Activated CD4-positive, alpha-beta T cell treated with anti-CD3 and anti-CD28 coated beads, Interleukin-2, Interleukin-4, amounts not matched to agents 100 ng/mL and 50 ng/mL, durations not matched to agents 16 hours and 8 hours (primary cell): ENCODE results near the gene RGS7BP.

Experiments
- DNase-seq: peaks from one replicate; pipeline ENCODE4 v3.0.0-alpha.2; 2020; ENCODE audit warnings: low spot score

Gene RGS7BP

DNA sequence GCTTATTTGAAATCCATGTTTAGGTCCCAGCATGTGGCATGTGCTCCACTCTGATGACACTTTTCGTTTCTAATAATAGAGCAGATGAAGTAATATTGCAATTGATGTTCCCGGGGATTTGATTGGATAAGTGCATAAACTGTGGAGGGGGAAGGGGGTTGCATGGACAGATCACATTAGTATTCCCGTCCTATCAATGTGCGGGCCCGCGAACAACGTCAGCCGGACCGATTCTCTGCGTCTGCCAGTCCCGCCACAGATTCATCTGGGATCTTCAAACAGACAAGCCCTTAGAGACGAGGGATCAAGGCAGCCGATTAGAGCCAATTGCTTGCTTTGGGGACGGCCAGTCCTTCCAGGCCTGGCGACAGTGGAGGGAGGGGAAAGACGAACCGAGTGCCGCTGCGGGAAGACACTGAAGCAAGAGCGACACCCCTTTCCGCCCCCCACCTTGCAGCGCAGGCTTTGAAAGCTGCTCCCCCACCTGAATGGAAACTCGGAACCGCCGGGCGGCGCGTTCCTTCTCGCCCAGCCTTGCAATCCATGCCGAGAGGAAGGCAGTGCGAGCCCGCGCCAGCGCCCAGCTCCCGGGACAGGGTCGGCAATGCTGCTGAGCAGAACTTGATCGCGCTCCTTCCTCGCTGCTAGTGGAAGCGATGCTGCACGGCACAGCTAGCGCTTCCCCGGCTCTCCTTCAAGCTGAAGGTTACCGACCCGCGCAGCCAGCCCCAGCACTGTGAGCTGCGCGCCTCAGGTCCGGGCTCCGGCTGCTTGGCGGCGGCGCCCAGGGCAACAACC, at the start of gene RGS7BP:
Gene RGS7BP, plus strand, starts transcription at position 247 of the 798 bp plus-strand sequence. CDS start 610 bp downstream, outside the sequence.
- DNase-seq, result no peak

DNA sequence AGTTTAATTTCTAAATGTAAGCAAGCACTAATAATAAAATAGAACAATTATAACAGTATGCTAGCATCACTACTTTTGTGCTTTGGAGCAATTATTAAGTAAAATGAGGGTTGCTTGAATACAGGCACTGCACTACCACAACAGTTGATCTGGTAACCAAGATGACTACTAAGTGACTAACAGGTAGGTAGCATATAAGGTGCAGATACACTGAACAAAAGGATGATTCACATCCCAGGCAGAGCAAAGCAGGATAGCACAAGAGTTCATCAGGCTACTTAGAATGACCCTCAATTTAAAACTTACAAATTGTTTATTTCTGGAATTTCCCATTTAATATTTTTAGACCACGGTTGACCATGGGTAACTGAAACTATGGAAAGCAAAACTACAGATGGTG, 48.0 kb upstream of the RGS7BP start:
- no peak for DNase-seq

DNA sequence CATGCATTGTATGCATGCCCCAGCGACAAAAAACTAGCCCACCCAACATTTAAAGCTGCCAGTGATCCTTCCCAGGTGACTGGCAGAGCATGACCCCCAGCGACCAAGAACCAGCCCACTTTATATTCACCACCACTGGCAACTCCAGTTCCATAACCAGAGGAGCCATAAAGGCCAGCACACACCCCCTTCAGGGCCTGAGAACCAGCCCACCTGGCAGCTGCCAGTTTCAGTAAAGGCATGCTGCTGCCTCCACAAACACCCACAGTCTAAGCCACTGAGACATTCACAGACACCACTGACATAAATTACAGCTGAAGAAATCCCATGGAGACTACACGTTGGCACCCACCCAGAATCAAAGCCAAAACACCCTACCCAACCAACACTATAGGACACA, 46.9 kb upstream of the RGS7BP start:
- no peak for DNase-seq

DNA sequence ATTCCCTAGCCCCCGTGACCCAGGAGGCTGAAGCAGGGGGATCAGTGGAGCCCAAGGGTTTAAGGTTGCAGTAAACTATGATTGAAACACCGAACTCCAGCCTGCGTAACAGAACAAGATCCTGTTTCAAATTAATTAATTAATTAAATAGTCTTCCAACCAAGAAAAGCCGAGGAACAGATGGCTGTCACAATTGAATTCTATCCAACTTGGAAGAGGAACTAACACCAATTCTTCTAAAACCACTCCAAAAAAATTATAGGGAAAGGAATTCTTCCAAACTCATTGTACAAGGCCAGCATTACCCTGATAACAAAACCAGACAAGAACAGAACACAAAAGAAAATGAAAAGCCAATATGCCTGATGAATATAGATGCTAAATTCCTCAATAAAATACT, 43.4 kb upstream of the RGS7BP start:
- DNase-seq, result no peak

DNA sequence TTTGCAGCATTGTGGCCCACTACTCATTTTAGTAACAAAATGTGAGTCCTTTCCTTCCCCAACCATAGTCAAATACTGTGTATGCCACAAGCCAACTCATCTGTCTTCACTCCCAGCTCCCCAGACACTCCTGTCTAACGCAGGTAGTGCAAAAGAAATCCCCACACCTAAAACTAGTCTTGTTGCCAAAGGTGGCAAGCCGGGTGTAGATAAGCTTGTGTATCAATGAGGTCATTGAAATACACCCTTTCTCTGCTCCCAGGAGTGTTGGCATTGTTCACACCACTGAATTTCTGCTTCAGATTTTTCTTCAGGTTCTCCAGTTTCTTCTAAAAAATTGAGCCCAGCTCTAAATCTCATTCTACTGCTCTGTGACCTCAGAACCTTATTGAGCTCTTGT, 19.7 kb upstream of the RGS7BP start:
- DNase-seq, result no peak

DNA sequence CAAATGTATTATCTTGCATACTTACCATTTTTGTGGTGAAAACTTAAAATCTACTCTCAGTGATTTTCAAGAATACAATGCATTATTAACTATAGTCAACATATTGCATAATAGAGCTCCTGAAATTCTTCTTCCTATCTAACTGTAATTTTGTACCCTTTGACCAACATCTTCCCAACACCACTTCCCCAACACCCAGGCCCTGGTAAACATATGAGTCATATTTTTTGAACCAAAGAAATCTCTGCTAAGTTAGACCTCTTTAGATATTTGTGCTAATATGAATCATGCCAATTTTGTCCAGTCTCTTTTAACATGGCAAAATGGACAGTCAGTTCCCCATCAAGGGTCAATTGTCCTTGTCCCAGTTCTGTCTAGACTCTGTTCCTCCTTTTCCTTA, 18.5 kb upstream of the RGS7BP start:
- no peak for DNase-seq

DNA sequence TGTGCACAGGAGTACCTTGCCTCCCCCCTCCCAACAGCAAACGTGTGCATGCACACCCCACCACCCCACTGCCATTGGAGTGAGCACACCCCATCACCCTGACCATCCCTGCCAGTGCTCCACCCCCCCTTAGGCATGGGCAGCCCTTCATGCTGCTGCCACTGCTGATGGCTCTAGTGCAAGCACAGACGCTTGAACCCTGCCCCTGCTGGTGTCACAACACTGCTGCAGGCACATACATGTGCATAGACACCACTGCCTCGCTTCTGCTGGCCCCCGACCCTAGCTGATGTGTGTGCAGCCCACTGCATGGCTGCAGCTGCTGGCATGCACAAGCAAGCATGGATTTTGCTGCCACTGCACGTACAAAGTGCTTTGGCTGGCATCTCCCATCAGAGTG, 16.0 kb upstream of the RGS7BP start:
- no peak for DNase-seq

DNA sequence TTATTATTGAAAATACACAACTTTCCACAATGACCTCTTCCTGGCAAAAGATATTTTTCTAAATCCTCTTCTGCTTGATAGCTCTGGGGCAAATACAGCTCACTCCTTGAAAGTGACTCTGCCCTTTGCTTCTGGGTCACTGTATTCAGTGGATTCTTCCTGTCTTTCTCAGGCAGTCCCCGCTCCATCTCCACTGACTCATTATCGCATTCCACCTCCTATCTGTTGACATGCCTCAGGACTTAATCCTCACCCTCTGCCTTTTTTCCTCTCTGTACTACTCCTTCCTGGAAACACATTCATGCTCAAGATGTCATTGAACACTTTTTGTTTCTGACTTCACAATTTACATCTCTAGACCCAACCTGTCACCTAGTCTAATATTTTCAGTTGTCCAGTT, 8.4 kb upstream of the RGS7BP start:
- DNase-seq, result no peak

DNA sequence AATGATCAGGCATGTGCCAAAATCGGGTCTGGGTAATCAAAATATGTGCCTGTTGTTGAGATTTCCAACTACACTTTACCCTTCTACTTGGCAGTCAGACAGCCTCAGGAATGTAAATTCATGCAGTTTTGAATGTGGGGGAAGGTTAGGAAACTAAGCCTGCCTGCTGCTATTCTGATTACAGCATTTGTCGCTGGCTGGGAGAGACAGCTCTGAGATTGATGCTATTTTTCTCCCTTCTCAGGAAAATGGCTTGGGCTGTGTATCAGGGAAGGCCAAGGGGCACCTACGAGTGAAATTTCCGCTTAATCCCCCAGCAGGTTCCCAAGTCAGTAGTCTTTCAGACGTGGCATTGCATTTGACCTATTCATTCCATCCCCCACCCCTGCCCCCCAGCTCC, 3.6 kb upstream of the RGS7BP start:
- DNase-seq, result no peak

DNA sequence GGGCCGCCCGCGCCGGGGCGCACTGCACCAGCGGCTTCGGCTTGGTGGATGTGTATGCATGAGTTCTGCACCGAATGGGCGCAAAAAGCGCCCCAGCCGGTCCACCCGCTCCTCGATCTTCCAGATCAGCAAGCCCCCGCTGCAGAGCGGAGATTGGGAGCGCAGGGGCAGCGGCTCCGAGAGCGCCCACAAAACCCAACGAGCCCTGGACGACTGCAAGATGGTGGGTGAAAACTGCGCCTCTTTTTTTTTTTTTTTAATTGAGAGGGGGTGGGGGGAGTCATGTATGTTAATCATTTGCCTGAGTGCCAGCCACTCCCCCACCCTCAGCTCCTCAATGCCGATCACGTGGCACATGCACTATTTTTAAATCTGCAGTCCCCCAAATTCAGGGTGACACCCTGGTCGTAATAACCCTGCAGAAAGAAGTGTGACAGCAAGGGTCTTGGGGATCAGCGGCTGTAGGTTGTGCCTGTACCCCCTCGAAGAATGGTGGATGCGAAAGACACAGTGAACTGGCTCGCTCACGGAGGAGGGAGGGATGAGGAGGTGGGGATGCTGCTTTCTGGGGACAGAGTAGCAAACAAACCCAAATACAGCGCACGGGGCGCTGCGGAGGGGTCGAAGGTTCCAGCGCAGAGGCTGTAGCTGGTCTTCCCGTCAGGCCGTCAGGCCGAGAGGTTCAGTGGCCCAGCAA, 900 bp downstream of the RGS7BP start:
- DNase-seq, result peak; percentile 0

DNA sequence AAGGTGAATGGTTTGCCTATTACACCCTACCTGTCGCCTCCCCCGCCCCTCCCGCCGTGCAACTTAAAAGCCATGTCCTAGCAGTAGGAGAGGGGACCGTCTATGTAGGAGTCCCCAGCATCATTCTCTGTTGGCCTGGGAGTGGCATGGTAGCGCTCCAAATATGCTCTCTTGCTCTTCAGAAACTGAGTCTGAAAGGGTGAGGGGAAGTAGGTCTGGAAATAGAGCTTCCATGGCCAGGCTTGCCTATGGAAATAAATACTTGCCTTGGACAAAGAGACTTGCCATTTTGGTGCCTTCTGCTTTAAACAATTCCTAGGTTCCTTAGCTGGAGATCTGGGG, 1.4 kb downstream of the RGS7BP start:
- DNase-seq, result no peak

DNA sequence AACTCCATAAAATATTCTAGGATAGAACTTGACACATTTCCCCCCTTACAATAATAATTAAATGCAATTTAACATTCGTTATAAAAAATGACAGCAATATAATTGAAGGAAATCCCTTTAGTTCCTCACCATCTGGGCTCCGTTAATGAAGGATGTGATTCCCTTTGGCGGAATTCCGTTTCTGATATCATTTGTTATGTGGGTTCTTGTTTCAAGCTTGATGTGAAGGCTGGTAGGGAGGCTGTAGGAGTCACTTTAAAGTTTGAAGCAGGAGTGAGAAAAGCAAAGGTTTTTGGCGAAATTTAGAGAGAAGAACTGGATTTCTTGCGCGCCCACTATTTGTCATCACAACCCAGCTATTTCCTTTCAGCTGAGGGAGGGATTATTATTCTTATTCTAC, 4.0 kb downstream of the RGS7BP start:
- no peak for DNase-seq

DNA sequence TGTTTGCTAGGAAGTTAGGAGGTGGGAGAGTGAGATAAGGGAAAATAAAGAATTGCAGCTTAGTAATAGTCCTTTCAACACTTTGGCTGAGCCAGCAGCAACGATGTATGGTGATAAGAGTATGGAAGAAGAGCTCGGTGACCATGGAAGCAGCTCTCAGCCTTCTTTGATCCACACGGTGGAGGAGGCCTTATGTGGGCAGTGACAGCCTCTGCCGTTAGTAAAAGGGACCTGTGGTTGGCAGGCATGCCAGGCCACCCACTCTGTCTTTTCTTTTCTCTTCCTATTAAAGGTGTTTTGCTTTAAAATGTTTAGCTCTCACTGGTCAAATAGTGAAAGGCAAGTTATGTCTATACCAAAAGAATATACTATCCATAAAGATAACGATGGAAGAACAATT, 7.7 kb downstream of the RGS7BP start:
- no peak for DNase-seq

DNA sequence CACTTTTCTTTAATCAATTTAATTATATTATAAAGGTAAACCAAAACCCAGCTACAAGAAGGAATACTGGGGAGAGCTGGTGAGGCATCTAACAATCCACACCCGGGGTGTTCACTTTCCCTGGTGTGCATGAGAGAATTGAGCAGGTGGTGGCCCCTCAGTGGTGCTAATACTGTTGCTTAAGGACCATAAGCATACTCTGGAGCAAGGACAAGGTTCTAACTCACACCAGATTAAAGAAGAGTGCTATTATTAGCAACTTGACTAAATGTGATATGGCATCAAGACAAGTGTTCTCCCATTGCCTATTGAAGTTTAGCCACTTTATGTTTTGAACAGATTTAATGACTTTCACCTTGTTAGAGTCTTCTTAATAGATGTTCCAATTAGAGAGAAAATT, 8.8 kb downstream of the RGS7BP start:
- DNase-seq, result no peak

DNA sequence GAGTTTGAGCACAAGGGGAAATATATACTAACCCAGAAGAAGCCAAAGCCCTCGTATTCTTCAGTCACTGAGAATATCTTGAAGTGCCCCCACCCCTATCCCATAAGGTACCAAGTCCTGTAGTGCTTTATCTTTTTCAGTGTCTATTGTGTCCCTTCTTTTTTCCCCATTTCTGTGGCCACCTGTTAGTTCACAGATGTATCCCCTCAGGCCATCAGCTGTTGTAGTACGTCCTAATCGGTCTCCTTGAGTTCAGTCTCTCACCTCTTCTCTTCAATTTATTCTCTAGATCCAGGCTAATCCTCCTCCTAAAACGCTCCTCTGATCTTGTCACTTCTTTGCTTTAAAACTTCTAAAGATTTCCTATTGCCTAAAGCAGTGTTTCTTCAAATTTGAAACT, 10.4 kb downstream of the RGS7BP start:
- no peak for DNase-seq

DNA sequence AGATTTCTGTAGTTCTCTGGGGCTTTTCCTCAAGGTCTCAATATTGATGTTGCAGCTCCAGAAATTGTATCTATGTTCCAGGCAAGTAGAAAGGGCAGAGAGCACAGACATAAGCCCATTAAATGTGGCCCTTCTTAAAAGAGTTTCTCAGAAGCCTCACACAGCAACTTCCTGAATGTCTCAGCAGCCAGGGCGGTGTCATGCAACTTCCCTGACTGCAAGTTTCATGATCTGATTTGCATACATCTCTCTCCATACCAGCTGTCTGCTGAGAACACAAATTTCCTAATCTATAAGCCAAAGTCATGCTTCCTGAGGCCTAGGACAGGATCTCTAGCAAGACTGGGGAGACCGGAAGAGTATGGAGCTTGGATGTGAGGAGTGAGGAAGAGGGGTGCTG, 13.0 kb downstream of the RGS7BP start:
- no peak for DNase-seq

DNA sequence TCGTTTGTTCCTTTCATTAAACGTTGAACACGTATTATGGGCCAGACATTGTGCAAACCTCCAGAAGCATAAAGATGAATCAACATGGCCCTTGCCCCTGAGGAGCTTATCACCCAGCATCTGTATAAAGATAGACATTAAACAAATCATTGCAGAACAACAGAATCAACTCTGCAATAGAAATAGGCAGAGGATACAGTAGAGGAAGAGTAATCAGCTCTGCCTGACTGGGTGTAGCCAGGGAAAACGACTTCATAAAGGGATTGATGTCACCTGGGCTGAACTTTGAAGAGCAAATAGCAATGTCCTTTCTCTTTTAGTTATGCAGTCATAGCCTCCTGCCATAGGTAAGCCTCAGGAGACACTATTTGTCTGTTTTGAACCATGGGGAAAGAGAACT, 13.4 kb downstream of the RGS7BP start:
- no peak for DNase-seq

DNA sequence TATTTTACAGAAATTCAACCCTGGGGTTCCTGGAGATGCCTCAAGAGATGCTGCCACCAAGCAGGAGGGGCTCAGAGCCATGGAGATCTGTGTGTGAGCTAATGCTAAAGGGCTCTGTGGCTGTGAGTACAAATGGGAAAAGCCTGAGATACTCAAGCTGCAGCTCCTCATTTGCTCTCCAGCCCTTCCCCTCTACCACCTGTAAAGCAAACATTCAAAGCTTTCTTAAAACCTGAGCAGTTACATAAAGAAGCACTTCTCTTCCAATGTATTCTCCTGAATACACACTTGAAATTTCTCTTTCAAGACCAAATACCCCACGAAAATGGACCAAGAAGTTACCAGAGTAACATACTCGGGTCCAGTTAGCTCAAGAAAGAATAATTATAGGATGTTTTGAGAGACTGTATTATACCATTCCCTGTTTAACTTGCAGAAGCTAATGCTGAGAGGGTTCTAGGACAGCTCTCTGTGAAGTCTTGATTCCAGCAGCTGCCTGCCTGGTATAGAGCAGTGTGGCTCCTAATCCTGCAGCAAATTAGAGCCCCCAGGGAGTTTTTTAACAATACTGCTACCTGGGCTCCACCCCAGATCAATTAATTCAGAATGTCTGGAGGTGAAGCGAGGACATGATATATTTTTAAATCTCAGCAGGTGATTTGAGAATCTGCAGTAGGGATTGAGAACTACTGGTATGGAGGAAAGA, 21.1 kb downstream of the RGS7BP start:
- no peak for DNase-seq

DNA sequence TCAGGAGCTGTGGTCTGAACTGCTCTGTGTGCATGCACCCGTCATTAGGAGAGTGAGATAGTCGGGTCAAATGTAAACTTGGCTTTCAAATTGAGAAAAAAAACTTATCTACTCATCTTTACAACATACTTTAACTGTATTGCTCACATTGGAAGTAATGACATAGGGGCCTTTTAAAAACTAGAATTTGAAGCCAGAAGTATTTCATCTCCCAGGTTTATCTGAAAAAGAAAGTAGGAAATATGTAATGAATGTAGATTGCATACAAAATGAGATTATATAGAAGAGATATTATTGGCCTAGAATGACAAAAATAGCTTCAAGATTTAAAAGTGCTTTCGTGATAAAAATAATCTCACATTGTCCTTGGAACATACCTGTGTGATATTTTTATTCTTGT, 24.3 kb downstream of the RGS7BP start:
- no peak for DNase-seq

DNA sequence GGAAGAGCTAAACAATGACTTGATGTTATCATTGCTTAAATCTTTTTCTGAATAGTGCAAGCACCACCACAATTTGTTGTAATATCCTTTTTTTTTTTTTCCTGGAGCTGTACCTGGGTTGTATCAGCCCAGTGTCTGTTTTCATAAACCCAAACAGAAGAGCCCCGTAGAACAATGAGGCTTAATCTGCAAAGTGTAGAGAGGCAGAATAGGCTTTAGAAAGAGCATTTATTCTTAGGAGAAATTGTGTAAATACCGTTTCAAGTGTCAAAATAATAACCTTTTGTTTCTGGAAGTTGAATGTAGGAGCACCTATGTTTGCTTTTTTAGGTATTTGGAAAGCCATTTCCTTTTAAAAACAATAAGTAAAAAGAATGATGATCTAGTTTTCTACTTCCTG, 26.4 kb downstream of the RGS7BP start:
- DNase-seq, result no peak

DNA sequence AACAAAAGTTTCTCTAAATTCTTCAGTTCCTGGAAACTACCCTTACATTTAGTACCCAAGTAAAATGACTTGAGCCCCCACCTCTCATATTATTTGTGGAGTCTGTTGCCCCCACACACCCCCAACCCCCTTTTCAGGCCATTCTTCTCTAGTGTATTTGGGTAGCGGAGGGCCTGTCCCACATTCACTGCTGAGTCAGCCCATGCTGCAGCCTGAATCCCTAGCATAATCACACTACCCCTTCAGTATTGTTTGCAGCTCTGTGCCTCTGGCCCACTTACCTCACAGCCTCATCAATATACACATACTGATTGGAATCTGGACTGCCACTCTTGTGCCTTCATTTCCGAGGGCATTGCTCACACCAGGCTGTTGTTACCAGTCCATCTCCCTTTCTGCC, 26.8 kb downstream of the RGS7BP start:
- DNase-seq, result no peak

DNA sequence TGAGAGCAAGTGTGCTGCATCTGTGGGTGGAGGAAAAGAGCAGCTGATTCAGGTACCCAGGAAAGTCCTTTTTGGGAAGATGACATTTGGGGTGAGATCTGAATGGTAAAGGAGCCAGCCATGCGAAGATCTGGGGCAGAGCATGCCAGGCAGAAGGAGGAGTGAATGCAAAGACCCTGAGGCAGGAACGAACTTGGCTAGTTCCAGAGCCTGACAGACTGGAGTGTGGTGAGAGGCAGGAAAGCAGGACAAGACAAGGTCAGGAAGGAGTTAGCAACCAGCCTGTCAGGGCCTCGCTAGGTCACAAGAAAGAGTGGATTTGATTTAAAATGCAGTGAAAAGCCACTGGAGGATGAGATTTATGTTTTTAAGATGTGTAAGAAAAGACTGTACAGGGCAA, 28.2 kb downstream of the RGS7BP start:
- no peak for DNase-seq

DNA sequence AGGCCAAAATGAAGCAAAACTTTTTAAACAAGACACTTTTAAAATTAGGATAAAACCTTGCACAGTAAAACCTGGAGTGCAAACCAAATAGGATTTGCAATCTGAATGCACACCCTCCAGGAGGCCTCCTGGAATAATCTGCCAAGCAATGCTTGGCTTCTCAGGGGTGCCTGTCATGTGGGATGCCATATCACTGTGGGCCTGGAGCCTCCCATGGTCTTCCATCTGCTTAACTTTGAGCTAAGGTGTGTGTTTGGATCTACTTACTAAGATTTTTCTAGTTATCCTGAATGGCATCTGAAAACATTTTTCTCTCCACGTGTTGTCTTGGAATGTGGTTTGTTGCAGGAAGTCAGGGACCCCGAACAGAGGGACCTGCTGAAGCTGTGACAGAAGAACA, 52.1 kb downstream of the RGS7BP start:
- no peak for DNase-seq
